ENCODE measurements around the gene TEX12. TPM values are rescaled to one million over a fixed set of nuclear protein-coding genes. Genes with fewer than 3 reads are reported as not detected.
"Not testable (repeated sequence)": the region's sequence is repeated elsewhere in the genome, so short reads cannot be mapped to it uniquely, and the experiment has no call there.

Gene TEX12
- total and polyA plus RNA-seq, 4 donors, result 0.09 to 0.74 (median 0.31) TPM; not detected in 1

DNA sequence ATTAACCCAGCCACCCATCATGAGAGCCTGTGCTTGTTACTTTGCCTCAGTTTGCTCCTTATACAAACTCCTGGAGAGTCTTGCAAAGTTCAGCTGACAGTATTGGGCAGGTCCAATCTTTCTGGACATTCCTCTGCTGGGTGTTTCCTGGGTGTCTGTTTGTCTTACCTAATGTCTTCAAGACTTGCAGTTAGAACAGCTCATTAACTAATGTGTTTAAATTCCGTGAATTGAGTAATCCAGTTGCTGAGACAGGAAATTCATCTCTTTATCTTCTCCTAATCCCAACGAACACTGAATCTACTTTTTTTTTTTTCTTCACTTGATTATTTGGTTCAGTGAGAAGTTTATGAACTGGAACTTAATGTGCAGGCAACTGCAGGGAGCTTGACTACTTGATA, 28.8 kb downstream of the TEX12 start:
- no peaks in the 10 kb centered on the region for H3K9me3 ChIP-seq (ENCODE audit: control insufficient read depth in 4 of 4, insufficient read depth in 3 of 4, low read length in 3 of 4)
- WGBS, 2 donors, result 13 to 29% methylated on average over 2 of the region's 2 CpGs
- TF ChIP-seq, protein P1, sequence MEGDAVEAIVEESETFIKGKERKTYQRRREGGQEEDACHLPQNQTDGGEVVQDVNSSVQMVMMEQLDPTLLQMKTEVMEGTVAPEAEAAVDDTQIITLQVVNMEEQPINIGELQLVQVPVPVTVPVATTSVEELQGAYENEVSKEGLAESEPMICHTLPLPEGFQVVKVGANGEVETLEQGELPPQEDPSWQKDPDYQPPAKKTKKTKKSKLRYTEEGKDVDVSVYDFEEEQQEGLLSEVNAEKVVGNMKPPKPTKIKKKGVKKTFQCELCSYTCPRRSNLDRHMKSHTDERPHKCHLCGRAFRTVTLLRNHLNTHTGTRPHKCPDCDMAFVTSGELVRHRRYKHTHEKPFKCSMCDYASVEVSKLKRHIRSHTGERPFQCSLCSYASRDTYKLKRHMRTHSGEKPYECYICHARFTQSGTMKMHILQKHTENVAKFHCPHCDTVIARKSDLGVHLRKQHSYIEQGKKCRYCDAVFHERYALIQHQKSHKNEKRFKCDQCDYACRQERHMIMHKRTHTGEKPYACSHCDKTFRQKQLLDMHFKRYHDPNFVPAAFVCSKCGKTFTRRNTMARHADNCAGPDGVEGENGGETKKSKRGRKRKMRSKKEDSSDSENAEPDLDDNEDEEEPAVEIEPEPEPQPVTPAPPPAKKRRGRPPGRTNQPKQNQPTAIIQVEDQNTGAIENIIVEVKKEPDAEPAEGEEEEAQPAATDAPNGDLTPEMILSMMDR (IDR thresholded peaks at IDR 0.05; ENCODE audit: control extremely low read depth, extremely low read depth), result no peak
- no peak overlapping the region for H3K4me3 ChIP-seq
- no peaks in the 10 kb centered on the region for H3K27me3 ChIP-seq (ENCODE audit: control insufficient read depth in 3 of 3, insufficient read depth in 3 of 3, low read length in 2 of 3)
- DNase-seq (no peak), ATAC-seq (ENCODE audit: insufficient read depth, low FRiP score) (no peak)
- no peaks in the 10 kb centered on the region for H3K36me3 ChIP-seq (ENCODE audit: control insufficient read depth in 4 of 4, insufficient read depth in 4 of 4, low read length in 4 of 4)
- H3K4me1 ChIP-seq (ENCODE audit: control insufficient read depth in 5 of 5, insufficient read depth in 5 of 5, low read length in 5 of 5), result no peaks in the 10 kb centered on the region
- no peak overlapping the region for H3K9ac ChIP-seq (ENCODE audit: insufficient read depth in 1 of 2, low read length in 2 of 2)
- H3K27ac ChIP-seq (ENCODE audit: low read depth in 1 of 2, low read length in 1 of 2), result no peak overlapping the region

DNA sequence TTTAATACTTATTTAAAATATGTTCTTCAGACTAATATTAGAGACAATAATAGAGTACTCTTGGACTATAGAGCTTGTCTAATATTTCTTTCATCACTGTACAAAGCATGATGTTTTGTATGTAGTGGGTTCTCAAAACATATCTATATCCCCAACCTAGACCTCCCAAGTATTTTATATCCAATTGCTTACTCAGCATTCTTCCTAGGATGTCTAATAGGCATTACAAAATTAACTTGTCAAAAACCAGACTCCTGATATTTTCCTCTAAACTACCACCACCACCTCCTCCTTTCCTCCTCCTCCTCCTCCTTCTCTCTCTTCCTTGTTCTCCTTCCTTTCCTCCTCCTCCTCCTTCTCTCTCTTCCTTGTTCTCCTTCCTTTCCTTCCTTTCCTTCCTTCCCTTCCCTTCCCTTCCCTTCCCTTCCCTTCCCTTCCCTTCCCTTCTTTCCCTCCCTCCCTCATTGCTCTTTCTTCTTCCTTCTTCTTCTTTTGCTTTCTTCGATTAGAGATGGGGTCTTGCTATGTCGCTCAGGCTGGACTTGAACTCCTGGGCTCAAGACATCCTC, 29.4 kb downstream of the TEX12 start:
- TF ChIP-seq, protein P1 (IDR thresholded peaks at IDR 0.05; ENCODE audit: control extremely low read depth, extremely low read depth), result no peak
- Histone ChIP-seq H3K27ac (ENCODE audit: low read depth in 1 of 2, low read length in 1 of 2) (no peak overlapping the region), H3K27me3 (ENCODE audit: control insufficient read depth in 3 of 3, insufficient read depth in 3 of 3, low read length in 2 of 3) (no peaks in the 10 kb centered on the region), H3K9ac (ENCODE audit: insufficient read depth in 1 of 2, low read length in 2 of 2) (no peak overlapping the region), H3K4me3 (no peak overlapping the region), H3K36me3 (ENCODE audit: control insufficient read depth in 4 of 4, insufficient read depth in 4 of 4, low read length in 4 of 4) (no peaks in the 10 kb centered on the region), H3K9me3 (ENCODE audit: control insufficient read depth in 4 of 4, insufficient read depth in 3 of 4, low read length in 3 of 4) (no peaks in the 10 kb centered on the region), H3K4me1 (ENCODE audit: control insufficient read depth in 5 of 5, insufficient read depth in 5 of 5, low read length in 5 of 5) (no peaks in the 10 kb centered on the region)
- ATAC-seq (ENCODE audit: insufficient read depth, low FRiP score), result no peak
- 89 to 95% methylated on average over 2 of the region's 2 CpGs for WGBS, 2 donors
- DNase-seq, result no peak

DNA sequence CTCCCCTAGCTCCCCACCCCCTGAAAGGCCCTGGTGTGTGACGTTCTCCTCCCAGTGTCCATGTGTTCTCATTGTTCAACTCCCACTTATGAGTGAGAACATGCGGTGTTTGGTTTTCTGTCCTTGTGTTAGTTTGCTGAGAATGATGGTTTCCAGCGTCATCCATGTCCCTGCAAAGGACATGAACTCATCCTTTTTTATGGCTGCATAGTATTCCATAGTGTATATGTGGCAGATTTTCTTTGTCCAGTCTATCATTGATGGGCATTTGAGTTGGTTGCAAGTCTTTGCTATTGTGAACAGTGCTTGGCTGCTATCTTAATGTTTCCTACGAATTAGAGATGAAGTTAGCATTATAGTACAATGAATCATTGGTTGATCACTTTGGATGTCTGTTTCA, 31.9 kb downstream of the TEX12 start:
- not testable (repeated sequence) for H3K27me3 ChIP-seq (ENCODE audit: control insufficient read depth in 3 of 3, insufficient read depth in 3 of 3, low read length in 2 of 3); H3K9me3 ChIP-seq (ENCODE audit: control insufficient read depth in 4 of 4, insufficient read depth in 3 of 4, low read length in 3 of 4); H3K9ac ChIP-seq (ENCODE audit: insufficient read depth in 1 of 2, low read length in 2 of 2); ATAC-seq (ENCODE audit: insufficient read depth, low FRiP score); H3K4me3 ChIP-seq; H3K4me1 ChIP-seq (ENCODE audit: control insufficient read depth in 5 of 5, insufficient read depth in 5 of 5, low read length in 5 of 5); DNase-seq; H3K27ac ChIP-seq (ENCODE audit: low read depth in 1 of 2, low read length in 1 of 2); H3K36me3 ChIP-seq (ENCODE audit: control insufficient read depth in 4 of 4, insufficient read depth in 4 of 4, low read length in 4 of 4)
- WGBS, 2 donors, result 80 to 95% methylated on average over 4 of the region's 4 CpGs

DNA sequence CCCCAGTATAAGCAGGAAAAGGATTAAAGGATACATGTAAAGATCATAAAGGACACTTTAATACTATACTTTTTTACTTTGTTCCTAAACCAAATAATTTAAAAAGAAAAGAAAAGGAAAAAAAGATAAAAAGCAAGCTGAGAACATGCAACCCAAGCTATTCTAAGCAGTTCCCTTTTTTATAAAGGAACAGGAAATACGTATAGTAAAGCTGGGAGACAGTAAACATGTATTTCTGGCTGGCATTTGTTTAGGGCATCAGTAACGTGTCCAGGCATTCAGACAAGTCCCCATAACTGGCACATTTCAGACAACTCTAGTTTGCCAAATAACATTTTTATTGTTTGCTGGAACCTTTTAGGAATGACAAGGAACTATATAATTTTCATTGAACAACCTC, 33.1 kb downstream of the TEX12 start:
- Histone ChIP-seq H3K27me3 (ENCODE audit: control insufficient read depth in 3 of 3, insufficient read depth in 3 of 3, low read length in 2 of 3) (no peaks in the 10 kb centered on the region), H3K4me3 (no peak overlapping the region), H3K27ac (ENCODE audit: low read depth in 1 of 2, low read length in 1 of 2) (no peak overlapping the region), H3K9ac (ENCODE audit: insufficient read depth in 1 of 2, low read length in 2 of 2) (no peak overlapping the region), H3K9me3 (ENCODE audit: control insufficient read depth in 4 of 4, insufficient read depth in 3 of 4, low read length in 3 of 4) (no peaks in the 10 kb centered on the region), H3K36me3 (ENCODE audit: control insufficient read depth in 4 of 4, insufficient read depth in 4 of 4, low read length in 4 of 4) (no peaks in the 10 kb centered on the region), H3K4me1 (ENCODE audit: control insufficient read depth in 5 of 5, insufficient read depth in 5 of 5, low read length in 5 of 5) (no peaks in the 10 kb centered on the region)
- DNase-seq (no peak), ATAC-seq (ENCODE audit: insufficient read depth, low FRiP score) (no peak)
- TF ChIP-seq, protein P1 (IDR thresholded peaks at IDR 0.05; ENCODE audit: control extremely low read depth, extremely low read depth), result no peak
- 16 to 25% methylated on average over 2 of the region's 2 CpGs for WGBS, 2 donors
